ENCODE data around the gene NEUROD6. TPM values are rescaled to one million over a fixed set of nuclear protein-coding genes. Genes with fewer than 3 reads are reported as not detected.

NEUROD6 gene
- total RNA-seq, 1 experiment from 2014 or later, result not detected

- H3K4me1 ChIP-seq (ENCODE audit: control insufficient read depth, insufficient read depth, low read length), result no peaks in the 10 kb centered on the region
- CTCF ChIA-PET, result no interaction called here
- intact Hi-C loops (cut with micrococcal nuclease; ENCODE audit: unreplicated experiment), result no loop called here
- no peak; the same call in 1 of the 2 replicates for ATAC-seq
- POLR2A ChIA-PET, result no interaction called here
- no peak for TF ChIP-seq REST (IDR thresholded peaks at IDR 0.05; ENCODE audit: insufficient read depth in 1 of 2, low read depth in 2 of 2, low read length in 1 of 2)
- TF ChIP-seq SIN3A (IDR thresholded peaks at IDR 0.05; ENCODE audit: borderline replicate concordance, insufficient read depth, low read depth, low read length), result no peak
- no peak for TF ChIP-seq CTCF (IDR thresholded peaks at IDR 0.05)
- TF ChIP-seq POLR2AphosphoS5 (IDR thresholded peaks at IDR 0.05; ENCODE audit: low read depth, low read length), result no peak
- TF ChIP-seq TCF7L2 (IDR thresholded peaks at IDR 0.05; ENCODE audit: low read depth, low read length), result no peak
- no TSS peak for BruUV-seq (replicated peaks)
- H3K4me3 ChIP-seq (ENCODE audit: low read depth in 2 of 2, low read length in 2 of 2), result no peak overlapping the region
- H3K27me3 ChIP-seq (ENCODE audit: control insufficient read depth, insufficient read depth, low read length), result peaks cover 7% of the 10 kb centered on the region
- no peak overlapping the region for H3K27ac ChIP-seq (ENCODE audit: low read length)
- in situ Hi-C loops (cut with HindIII; ENCODE audit: low pct_unique_long_range_greater_than_20kb, low sequenced_read_pairs), result no loop called here
- H3K36me3 ChIP-seq (ENCODE audit: control insufficient read depth, insufficient read depth, low read length), result no peaks in the 10 kb centered on the region
- DNase-seq (ENCODE audit: low read depth, low spot score), result no peak
- H3K9me3 ChIP-seq (ENCODE audit: control insufficient read depth, insufficient read depth, low read depth, low read length), result no peaks in the 10 kb centered on the region
Measured at GRCh38 chr7:31311552-31311951, 29.0 kb downstream of the NEUROD6 start.

- Histone ChIP-seq H3K36me3 (ENCODE audit: control insufficient read depth, insufficient read depth, low read length) (no peaks in the 10 kb centered on the region), H3K4me3 (ENCODE audit: low read depth in 2 of 2, low read length in 2 of 2) (no peak overlapping the region), H3K27me3 (ENCODE audit: control insufficient read depth, insufficient read depth, low read length) (peaks cover 7% of the 10 kb centered on the region), H3K9me3 (ENCODE audit: control insufficient read depth, insufficient read depth, low read depth, low read length) (no peaks in the 10 kb centered on the region), H3K4me1 (ENCODE audit: control insufficient read depth, insufficient read depth, low read length) (no peaks in the 10 kb centered on the region), H3K27ac (ENCODE audit: low read length) (no peak overlapping the region)
- no peak for TF ChIP-seq REST (IDR thresholded peaks at IDR 0.05; ENCODE audit: insufficient read depth in 1 of 2, low read depth in 2 of 2, low read length in 1 of 2)
- no peak for TF ChIP-seq POLR2AphosphoS5 (IDR thresholded peaks at IDR 0.05; ENCODE audit: low read depth, low read length)
- TF ChIP-seq SIN3A (IDR thresholded peaks at IDR 0.05; ENCODE audit: borderline replicate concordance, insufficient read depth, low read depth, low read length), result no peak
- DNase-seq (ENCODE audit: low read depth, low spot score) (no peak), ATAC-seq (no peak)
- BruUV-seq (replicated peaks), result no TSS peak
- intact Hi-C loops (cut with micrococcal nuclease; ENCODE audit: unreplicated experiment), result no loop called here
- in situ Hi-C loops (cut with HindIII; ENCODE audit: low pct_unique_long_range_greater_than_20kb, low sequenced_read_pairs), result no loop called here
- ChIA-PET CTCF (no interaction called here), POLR2A (no interaction called here)
Measured at GRCh38 chr7:31310321-31310935, 30.1 kb downstream of the NEUROD6 start.

All from Panc1 (cell line).